ENCODE measurements around the gene PINLYP.

Gene PINLYP

DNA sequence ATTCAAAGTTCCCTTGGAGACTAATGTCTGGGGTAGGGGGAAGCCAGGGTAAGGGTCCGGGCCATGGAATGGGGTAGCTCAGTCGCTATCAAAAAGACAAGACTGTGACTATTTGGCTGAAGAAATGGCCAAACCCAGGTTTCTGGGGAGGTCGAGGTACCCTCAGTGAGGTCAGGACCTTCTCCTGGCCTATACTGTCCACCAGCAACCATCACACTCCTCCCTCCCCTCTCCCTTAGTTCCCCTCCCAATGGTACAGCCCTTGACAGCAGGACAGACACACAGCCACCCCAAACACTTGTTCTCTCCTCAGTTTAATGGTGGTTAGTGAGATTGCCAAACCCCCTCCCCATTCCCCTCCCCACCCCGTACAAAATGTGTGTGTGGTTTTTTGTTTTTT lies 46.5 kb downstream of the PINLYP start:
- no peak overlapping the region for H3K4me3 ChIP-seq (replicated peaks in 1 of 2; ENCODE audit: low read depth in 2 of 2, low read length in 2 of 2)
- TF ChIP-seq, protein P1, sequence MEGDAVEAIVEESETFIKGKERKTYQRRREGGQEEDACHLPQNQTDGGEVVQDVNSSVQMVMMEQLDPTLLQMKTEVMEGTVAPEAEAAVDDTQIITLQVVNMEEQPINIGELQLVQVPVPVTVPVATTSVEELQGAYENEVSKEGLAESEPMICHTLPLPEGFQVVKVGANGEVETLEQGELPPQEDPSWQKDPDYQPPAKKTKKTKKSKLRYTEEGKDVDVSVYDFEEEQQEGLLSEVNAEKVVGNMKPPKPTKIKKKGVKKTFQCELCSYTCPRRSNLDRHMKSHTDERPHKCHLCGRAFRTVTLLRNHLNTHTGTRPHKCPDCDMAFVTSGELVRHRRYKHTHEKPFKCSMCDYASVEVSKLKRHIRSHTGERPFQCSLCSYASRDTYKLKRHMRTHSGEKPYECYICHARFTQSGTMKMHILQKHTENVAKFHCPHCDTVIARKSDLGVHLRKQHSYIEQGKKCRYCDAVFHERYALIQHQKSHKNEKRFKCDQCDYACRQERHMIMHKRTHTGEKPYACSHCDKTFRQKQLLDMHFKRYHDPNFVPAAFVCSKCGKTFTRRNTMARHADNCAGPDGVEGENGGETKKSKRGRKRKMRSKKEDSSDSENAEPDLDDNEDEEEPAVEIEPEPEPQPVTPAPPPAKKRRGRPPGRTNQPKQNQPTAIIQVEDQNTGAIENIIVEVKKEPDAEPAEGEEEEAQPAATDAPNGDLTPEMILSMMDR (IDR thresholded peaks at IDR 0.05; ENCODE audit: low read depth, low read length), result no peak
- DNase-seq (ENCODE audit: low read depth in 2 of 2), result no peak

DNA sequence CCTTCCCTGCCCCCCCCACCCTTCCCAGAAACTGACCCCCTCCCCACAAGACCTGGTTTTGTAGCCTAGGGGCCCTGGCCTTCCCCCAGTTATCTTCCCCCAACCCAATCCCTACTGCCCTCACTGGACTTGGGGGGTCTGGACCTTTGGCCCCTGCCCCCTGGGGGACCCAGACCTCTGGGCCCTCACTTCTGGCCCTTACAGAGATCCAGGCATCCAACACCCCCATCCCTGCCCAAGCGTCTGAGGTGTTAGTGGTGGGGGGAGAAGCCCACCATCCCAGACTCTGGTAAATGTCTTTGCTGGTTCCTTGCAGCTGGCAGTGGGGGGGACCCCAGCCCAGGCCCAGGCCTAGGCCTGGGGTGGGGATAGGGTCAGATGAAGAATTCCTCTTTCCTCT lies 47.4 kb downstream of the PINLYP start:
- TF ChIP-seq, protein P1 (IDR thresholded peaks at IDR 0.05; ENCODE audit: low read depth, low read length), result no peak
- no peak for DNase-seq (ENCODE audit: low read depth in 2 of 2)
- H3K4me3 ChIP-seq (replicated peaks in 1 of 2; ENCODE audit: low read depth in 2 of 2, low read length in 2 of 2), result no peak overlapping the region

DNA sequence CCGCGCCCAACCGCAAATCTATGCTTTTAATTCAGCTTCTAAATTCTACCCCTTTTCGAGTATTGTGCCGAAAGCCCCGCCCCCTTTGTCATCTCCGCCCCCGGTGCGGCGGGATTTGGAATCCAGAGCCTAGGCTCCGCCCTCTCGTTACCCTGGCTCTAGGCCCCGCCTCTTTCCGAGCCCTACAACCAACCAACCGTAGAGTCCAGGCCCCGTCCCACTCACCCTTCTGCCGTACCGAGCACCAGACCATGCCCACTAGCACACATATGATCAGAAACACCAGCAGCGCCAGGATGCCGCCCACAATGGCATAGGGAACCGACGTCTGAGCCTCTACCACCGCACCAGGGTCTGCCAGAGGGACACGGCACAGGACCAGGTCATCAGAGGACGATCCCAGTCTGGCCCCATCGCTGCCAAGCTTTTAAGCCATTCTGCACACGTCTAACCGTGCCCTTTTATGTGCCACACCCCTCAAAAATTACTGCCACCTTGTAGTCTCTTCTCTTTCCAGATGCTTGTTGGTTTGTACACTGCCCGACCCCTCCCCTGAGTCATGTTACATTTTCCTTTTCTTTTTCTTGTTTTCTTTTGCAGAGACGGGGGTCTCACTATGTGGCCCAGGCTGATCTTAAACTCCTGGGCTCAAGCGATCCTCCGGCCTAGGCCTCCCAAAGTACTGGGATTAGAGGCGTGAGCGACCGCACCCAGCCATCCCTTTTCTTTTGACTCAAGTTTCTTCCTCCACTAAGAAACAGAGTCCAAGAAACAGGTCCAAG lies 48.5 kb downstream of the PINLYP start:
- no peak overlapping the region for H3K4me3 ChIP-seq (replicated peaks in 1 of 2; ENCODE audit: low read depth in 2 of 2, low read length in 2 of 2)
- TF ChIP-seq, protein P1 (IDR thresholded peaks at IDR 0.05; ENCODE audit: low read depth, low read length), result no peak
- DNase-seq (ENCODE audit: low read depth in 2 of 2), result no peak

DNA sequence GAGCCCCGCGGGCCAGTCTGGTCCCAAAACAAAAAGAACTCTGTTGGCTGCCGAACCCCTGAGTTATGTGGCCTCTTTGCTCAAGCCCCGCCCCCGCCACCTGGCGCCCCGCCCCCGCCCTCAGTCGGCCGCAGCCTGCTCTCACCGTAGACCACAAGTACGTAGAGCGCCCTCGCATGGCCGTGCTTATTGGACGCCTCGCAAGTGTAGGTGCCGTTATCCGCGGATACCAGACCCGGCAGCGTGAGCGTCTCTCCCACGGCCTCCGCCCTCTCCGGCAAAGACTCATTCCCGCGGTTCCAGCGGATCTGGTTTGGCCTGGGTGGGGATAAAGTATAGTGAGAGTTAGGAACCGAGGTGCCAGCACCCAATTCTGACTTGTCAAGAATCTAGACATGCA lies 49.3 kb downstream of the PINLYP start:
- TF ChIP-seq, protein P1 (IDR thresholded peaks at IDR 0.05; ENCODE audit: low read depth, low read length), result no peak
- DNase-seq (ENCODE audit: low read depth in 2 of 2), result peak; percentile 47 to 56
- no peak overlapping the region for H3K4me3 ChIP-seq (replicated peaks in 1 of 2; ENCODE audit: low read depth in 2 of 2, low read length in 2 of 2)

DNA sequence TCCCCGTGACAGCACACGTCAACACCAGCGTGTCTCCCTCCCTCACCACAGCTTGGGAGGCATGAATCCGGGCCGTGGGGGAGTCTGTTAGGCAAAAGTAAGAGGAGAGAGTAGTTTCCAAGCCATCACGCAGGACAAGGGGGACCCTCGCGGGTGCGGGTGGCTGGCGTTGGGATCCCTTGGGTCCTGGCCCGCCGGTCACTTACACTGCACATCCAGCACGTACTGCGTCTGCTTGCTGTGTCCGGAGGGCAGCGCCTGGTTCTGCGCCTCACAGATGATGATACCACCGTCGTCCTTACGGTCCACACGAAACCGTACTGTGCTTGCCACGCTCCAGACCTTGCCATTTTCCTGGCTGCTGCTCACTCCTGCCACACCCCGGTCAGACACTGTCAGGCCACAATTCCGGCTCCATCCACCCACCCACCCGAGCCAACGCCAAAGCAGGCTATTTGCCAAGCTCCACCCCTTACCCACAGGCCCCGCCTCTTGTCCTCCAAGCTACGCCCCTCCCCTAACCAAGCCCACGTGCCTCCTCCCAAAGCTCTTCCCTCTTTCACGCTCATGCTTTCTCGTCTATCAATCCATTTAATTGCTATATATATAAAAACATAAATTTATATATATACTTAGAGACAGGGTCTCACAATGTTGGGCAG lies 50.4 kb downstream of the PINLYP start:
- TF ChIP-seq, protein P1 (IDR thresholded peaks at IDR 0.05; ENCODE audit: low read depth, low read length), result peak; percentile 11
- H3K4me3 ChIP-seq (replicated peaks in 1 of 2; ENCODE audit: low read depth in 2 of 2, low read length in 2 of 2), result no peak overlapping the region
- DNase-seq (ENCODE audit: low read depth in 2 of 2), result peak; percentile 21 to 51

DNA sequence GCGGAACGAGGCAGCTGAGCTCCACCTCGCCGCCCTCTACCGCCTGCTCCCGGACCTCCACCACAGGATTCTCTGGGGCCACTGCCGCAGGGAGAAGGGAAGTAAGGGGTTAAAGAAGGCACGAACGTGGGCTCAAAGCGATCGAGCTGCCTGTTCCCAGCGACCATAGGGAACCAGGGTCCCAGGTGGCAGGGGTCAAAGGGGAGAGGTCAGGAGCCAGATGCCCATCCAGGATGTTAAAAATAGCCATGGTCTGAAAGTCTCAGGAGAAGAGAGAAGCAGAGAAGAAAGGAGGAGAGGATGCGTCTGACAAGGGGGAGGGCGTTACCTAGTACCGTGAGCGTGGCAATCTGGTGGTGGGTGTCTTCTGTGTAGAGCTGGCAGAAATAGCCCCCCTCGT lies 51.2 kb downstream of the PINLYP start:
- no peak for DNase-seq (ENCODE audit: low read depth in 2 of 2)
- TF ChIP-seq, protein P1 (IDR thresholded peaks at IDR 0.05; ENCODE audit: low read depth, low read length), result no peak

More for the DNA sequence above, 51.2 kb downstream of the PINLYP start:
- no peak overlapping the region for H3K4me3 ChIP-seq (replicated peaks in 1 of 2; ENCODE audit: low read depth in 2 of 2, low read length in 2 of 2)
